ENCODE results near the gene EIF4H. TPM values are rescaled to one million over a fixed set of nuclear protein-coding genes. Genes with fewer than 3 reads are reported as not detected.

Gene EIF4H
- 188 TPM for total RNA-seq

DNA sequence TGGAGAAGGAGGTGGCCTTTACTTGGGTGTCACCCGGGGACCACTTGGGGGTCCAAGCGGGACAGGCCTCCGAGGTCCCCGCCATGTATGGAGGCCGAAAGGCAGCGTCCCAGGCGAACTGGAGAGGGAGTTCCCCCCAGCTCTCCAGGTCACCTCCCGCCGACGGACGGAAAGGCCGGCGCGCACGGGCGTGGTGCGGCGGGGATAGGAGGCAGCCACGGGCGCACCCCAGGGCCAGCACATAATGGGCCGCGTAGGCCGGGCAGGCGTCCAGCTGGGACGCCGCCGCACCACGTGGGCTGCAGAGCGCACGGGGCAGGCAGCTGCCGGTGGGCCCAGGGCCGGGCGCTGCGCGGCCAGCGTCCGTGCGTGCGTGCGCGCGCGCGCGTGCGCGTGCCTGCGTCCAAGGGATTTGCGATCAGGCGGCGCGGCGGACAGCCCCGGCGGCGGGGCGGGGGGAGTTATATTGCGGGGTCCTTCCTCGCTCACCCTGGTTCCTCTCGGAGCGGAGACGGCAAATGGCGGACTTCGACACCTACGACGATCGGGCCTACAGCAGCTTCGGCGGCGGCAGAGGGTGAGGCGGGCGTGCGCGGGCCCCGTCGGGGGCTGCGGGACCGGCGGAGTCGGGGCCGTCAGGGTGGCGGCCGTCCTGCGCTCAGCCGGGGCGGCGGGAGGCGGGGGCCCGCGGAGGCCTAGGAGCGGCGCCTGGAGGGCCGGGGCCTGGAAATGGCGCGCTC is at the start of gene EIF4H:
Gene EIF4H (plus strand): TSS at position 491 of the 740 bp plus-strand sequence. CDS start 28 bp downstream, at position 519.
- H3K4me3 ChIP-seq (ENCODE audit: low read length in 3 of 3), result peak within 1 kb of the TSS; percentile 78 to 98 (median 94)
- peak within 1 kb of the TSS; percentile 95 to 99 (median 99) for H3K9ac ChIP-seq (ENCODE audit: low read depth in 1 of 3, low read length in 3 of 3)
- H3K9me3 ChIP-seq (ENCODE audit: control insufficient read depth in 3 of 3, low read length in 3 of 3), result no peaks in the 10 kb centered on the region
- H3K36me3 ChIP-seq (ENCODE audit: control insufficient read depth in 3 of 3, insufficient read depth in 3 of 3, low read length in 3 of 3), result peaks cover 0 to 5% (median 4%) of the 10 kb centered on the region in 3 donors
- peak within 1 kb of the TSS; percentile 97 for H3K27ac ChIP-seq (ENCODE audit: low read depth, low read length)
- H3K27me3 ChIP-seq (ENCODE audit: control insufficient read depth in 3 of 3, insufficient read depth in 3 of 3, low read length in 3 of 3), result no peaks in the 10 kb centered on the region
- H3K4me1 ChIP-seq (ENCODE audit: control insufficient read depth in 3 of 3, insufficient read depth in 3 of 3, low read length in 3 of 3), result peaks cover 34 to 49% (median 45%) of the 10 kb centered on the region in 3 donors

DNA sequence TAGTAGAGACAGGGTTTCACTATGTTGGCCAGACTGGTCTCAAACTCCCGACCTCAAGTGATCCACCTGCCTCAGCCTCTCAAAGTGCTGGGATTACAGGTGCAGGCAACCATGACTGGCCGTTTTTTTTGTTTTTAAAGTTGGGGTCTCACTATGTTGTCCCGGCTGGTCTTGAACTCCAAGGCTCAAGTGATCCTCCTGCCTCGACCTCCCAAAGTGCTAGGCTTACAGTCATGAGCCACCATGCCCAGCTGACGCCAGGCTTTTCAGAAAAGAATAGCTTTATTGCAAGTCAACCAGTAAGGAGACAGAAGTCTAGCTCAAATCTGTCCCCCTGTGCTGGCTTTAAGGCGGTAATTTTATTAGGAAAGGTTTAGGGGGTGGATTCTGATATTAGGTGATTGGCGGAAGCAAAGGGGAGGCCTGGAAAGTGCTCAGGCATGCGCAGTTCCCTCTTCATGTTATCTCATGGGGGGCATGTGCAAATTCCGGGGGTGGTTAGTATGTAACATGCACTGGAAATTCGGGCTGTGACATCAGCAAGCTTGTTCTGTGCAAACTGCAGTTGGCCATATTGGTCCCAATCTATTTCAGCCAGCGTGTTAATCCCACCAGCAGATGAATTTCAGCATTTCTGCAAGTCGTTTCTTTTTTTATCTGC is 47.8 kb upstream of the EIF4H start:
- Histone ChIP-seq H3K9me3 (ENCODE audit: control insufficient read depth in 3 of 3, low read length in 3 of 3) (no peaks in the 10 kb centered on the region), H3K27ac (ENCODE audit: low read depth, low read length) (no peak overlapping the region), H3K9ac (ENCODE audit: low read depth in 1 of 3, low read length in 3 of 3) (no peak overlapping the region), H3K27me3 (ENCODE audit: control insufficient read depth in 3 of 3, insufficient read depth in 3 of 3, low read length in 3 of 3) (no peaks in the 10 kb centered on the region), H3K4me3 (ENCODE audit: low read length in 3 of 3) (no peak overlapping the region), H3K36me3 (ENCODE audit: control insufficient read depth in 3 of 3, insufficient read depth in 3 of 3, low read length in 3 of 3) (peaks cover 3 to 5% (median 5%) of the 10 kb centered on the region in 3 donors), H3K4me1 (ENCODE audit: control insufficient read depth in 3 of 3, insufficient read depth in 3 of 3, low read length in 3 of 3) (no peaks in the 10 kb centered on the region)

GRCh38 chr7:74129887-74130286 is 44.3 kb upstream of the EIF4H start:
- Histone ChIP-seq H3K36me3 (ENCODE audit: control insufficient read depth in 3 of 3, insufficient read depth in 3 of 3, low read length in 3 of 3) (no peaks in the 10 kb centered on the region), H3K9me3 (ENCODE audit: control insufficient read depth in 3 of 3, low read length in 3 of 3) (no peaks in the 10 kb centered on the region), H3K27me3 (ENCODE audit: control insufficient read depth in 3 of 3, insufficient read depth in 3 of 3, low read length in 3 of 3) (no peaks in the 10 kb centered on the region), H3K4me1 (ENCODE audit: control insufficient read depth in 3 of 3, insufficient read depth in 3 of 3, low read length in 3 of 3) (no peaks in the 10 kb centered on the region), H3K27ac (ENCODE audit: low read depth, low read length) (no peak overlapping the region), H3K4me3 (ENCODE audit: low read length in 3 of 3) (no peak overlapping the region), H3K9ac (ENCODE audit: low read depth in 1 of 3, low read length in 3 of 3) (no peak overlapping the region)

DNA sequence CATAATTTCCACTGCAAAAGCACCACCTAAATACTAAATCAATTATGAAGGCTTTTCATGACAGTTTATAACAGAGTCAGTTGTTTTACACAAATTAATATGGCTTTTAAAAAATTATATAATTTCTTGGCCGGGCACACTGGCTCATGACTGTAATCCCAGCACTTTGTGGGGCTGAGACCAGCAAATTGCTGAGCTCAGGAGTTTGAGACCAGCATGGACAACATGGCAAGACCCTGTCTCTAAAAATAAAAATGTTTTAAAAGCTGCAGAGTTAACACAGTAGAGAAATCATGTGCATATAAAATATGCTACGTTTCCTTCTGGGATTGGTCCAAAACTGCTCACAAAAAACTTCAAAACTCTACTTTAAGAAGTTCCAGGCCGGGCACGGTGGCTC is 43.6 kb upstream of the EIF4H start:
- H3K27me3 ChIP-seq (ENCODE audit: control insufficient read depth in 3 of 3, insufficient read depth in 3 of 3, low read length in 3 of 3), result no peaks in the 10 kb centered on the region
- no peak overlapping the region for H3K27ac ChIP-seq (ENCODE audit: low read depth, low read length)
- H3K36me3 ChIP-seq (ENCODE audit: control insufficient read depth in 3 of 3, insufficient read depth in 3 of 3, low read length in 3 of 3), result no peaks in the 10 kb centered on the region
- H3K4me1 ChIP-seq (ENCODE audit: control insufficient read depth in 3 of 3, insufficient read depth in 3 of 3, low read length in 3 of 3), result no peaks in the 10 kb centered on the region
- H3K4me3 ChIP-seq (ENCODE audit: low read length in 3 of 3), result no peak overlapping the region
- no peaks in the 10 kb centered on the region for H3K9me3 ChIP-seq (ENCODE audit: control insufficient read depth in 3 of 3, low read length in 3 of 3)
- H3K9ac ChIP-seq (ENCODE audit: low read depth in 1 of 3, low read length in 3 of 3), result no peak overlapping the region

GRCh38 chr7:74134117-74134620 is 40.0 kb upstream of the EIF4H start:
- Histone ChIP-seq H3K27ac (ENCODE audit: low read depth, low read length) (no peak overlapping the region), H3K27me3 (ENCODE audit: control insufficient read depth in 3 of 3, insufficient read depth in 3 of 3, low read length in 3 of 3) (no peaks in the 10 kb centered on the region), H3K4me3 (ENCODE audit: low read length in 3 of 3) (no peak overlapping the region), H3K36me3 (ENCODE audit: control insufficient read depth in 3 of 3, insufficient read depth in 3 of 3, low read length in 3 of 3) (no peaks in the 10 kb centered on the region), H3K4me1 (ENCODE audit: control insufficient read depth in 3 of 3, insufficient read depth in 3 of 3, low read length in 3 of 3) (peaks cover 0 to 1% (median 0%) of the 10 kb centered on the region in 3 donors), H3K9ac (ENCODE audit: low read depth in 1 of 3, low read length in 3 of 3) (no peak overlapping the region), H3K9me3 (ENCODE audit: control insufficient read depth in 3 of 3, low read length in 3 of 3) (no peaks in the 10 kb centered on the region)

- Histone ChIP-seq H3K36me3 (ENCODE audit: control insufficient read depth in 3 of 3, insufficient read depth in 3 of 3, low read length in 3 of 3) (no peaks in the 10 kb centered on the region), H3K27me3 (ENCODE audit: control insufficient read depth in 3 of 3, insufficient read depth in 3 of 3, low read length in 3 of 3) (no peaks in the 10 kb centered on the region), H3K4me1 (ENCODE audit: control insufficient read depth in 3 of 3, insufficient read depth in 3 of 3, low read length in 3 of 3) (peaks cover 0 to 8% (median 5%) of the 10 kb centered on the region in 3 donors), H3K9me3 (ENCODE audit: control insufficient read depth in 3 of 3, low read length in 3 of 3) (no peaks in the 10 kb centered on the region), H3K4me3 (ENCODE audit: low read length in 3 of 3) (no peak overlapping the region), H3K9ac (ENCODE audit: low read depth in 1 of 3, low read length in 3 of 3) (no peak overlapping the region), H3K27ac (ENCODE audit: low read depth, low read length) (no peak overlapping the region)
Observed at GRCh38 chr7:74138334-74138867, 35.8 kb upstream of the EIF4H start.

GRCh38 chr7:74138945-74139843 is 35.0 kb upstream of the EIF4H start:
- Histone ChIP-seq H3K4me1 (ENCODE audit: control insufficient read depth in 3 of 3, insufficient read depth in 3 of 3, low read length in 3 of 3) (peaks cover 0 to 8% (median 5%) of the 10 kb centered on the region in 3 donors), H3K4me3 (ENCODE audit: low read length in 3 of 3) (no peak overlapping the region), H3K36me3 (ENCODE audit: control insufficient read depth in 3 of 3, insufficient read depth in 3 of 3, low read length in 3 of 3) (no peaks in the 10 kb centered on the region), H3K27ac (ENCODE audit: low read depth, low read length) (no peak overlapping the region), H3K9ac (ENCODE audit: low read depth in 1 of 3, low read length in 3 of 3) (peak overlapping the region in 1 of 3 donors; percentile 57), H3K27me3 (ENCODE audit: control insufficient read depth in 3 of 3, insufficient read depth in 3 of 3, low read length in 3 of 3) (no peaks in the 10 kb centered on the region), H3K9me3 (ENCODE audit: control insufficient read depth in 3 of 3, low read length in 3 of 3) (no peaks in the 10 kb centered on the region)

GRCh38 chr7:74141705-74142104 is 32.5 kb upstream of the EIF4H start:
- H3K27ac ChIP-seq (ENCODE audit: low read depth, low read length), result no peak overlapping the region
- H3K27me3 ChIP-seq (ENCODE audit: control insufficient read depth in 3 of 3, insufficient read depth in 3 of 3, low read length in 3 of 3), result no peaks in the 10 kb centered on the region
- peaks cover 0 to 8% (median 5%) of the 10 kb centered on the region in 3 donors for H3K4me1 ChIP-seq (ENCODE audit: control insufficient read depth in 3 of 3, insufficient read depth in 3 of 3, low read length in 3 of 3)
- no peak overlapping the region for H3K4me3 ChIP-seq (ENCODE audit: low read length in 3 of 3)
- H3K36me3 ChIP-seq (ENCODE audit: control insufficient read depth in 3 of 3, insufficient read depth in 3 of 3, low read length in 3 of 3), result no peaks in the 10 kb centered on the region
- no peak overlapping the region for H3K9ac ChIP-seq (ENCODE audit: low read depth in 1 of 3, low read length in 3 of 3)
- H3K9me3 ChIP-seq (ENCODE audit: control insufficient read depth in 3 of 3, low read length in 3 of 3), result no peaks in the 10 kb centered on the region

DNA sequence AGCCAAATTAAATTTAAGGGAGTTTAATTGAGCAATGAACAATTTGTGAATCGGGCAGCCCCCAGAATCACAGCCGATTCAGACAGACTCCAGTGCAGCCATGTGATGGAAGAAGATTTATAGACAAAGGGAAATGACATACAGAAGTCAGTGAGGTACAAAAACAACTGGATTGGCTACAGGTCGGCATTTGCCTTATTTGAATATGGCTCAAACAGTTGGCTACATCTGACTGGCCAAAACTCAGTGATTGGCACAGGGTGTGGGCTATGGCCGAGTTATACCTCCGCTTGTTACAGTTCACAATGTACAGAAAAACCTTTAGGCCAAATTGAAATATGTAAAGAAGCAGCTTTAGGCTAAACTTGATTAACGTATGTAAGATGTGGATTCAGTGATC is 30.8 kb upstream of the EIF4H start:
- no peaks in the 10 kb centered on the region for H3K27me3 ChIP-seq (ENCODE audit: control insufficient read depth in 3 of 3, insufficient read depth in 3 of 3, low read length in 3 of 3)
- H3K9ac ChIP-seq (ENCODE audit: low read depth in 1 of 3, low read length in 3 of 3), result no peak overlapping the region
- no peak overlapping the region for H3K27ac ChIP-seq (ENCODE audit: low read depth, low read length)
- H3K4me3 ChIP-seq (ENCODE audit: low read length in 3 of 3), result no peak overlapping the region
- H3K9me3 ChIP-seq (ENCODE audit: control insufficient read depth in 3 of 3, low read length in 3 of 3), result no peaks in the 10 kb centered on the region
- peaks cover 0 to 8% (median 5%) of the 10 kb centered on the region in 3 donors for H3K4me1 ChIP-seq (ENCODE audit: control insufficient read depth in 3 of 3, insufficient read depth in 3 of 3, low read length in 3 of 3)
- H3K36me3 ChIP-seq (ENCODE audit: control insufficient read depth in 3 of 3, insufficient read depth in 3 of 3, low read length in 3 of 3), result no peaks in the 10 kb centered on the region

All from skeletal muscle tissue (tissue), 4 donors.